HEK293 (cell line): ENCODE measurements around the gene PSMD3.

ENCODE experiments used
- REPIN1 ChIP-seq: fragments of 450-650 bp; formaldehyde crosslinking; IDR thresholded peaks from 2 replicates; pipeline ENCODE4 v1.5.1; 2017; ENCODE audit warnings: missing biosample characterization, missing genetic modification characterization, low read depth
- SETDB1 ChIP-seq: IDR thresholded peaks from one replicate; pipeline ENCODE4 v1.6.1; 2017; ENCODE audit warnings: mild to moderate bottlenecking, low read length, moderate library complexity, mixed read lengths; ENCODE audit not compliant: insufficient read length
- TRIM28 ChIP-seq: IDR thresholded peaks from 2 replicates; pipeline ENCODE4 v1.6.1; 2011; ENCODE audit warnings: low read length, control low read depth, borderline replicate concordance
- ZNF175 ChIP-seq: fragments of 450-650 bp; formaldehyde crosslinking; IDR thresholded peaks from 2 replicates; pipeline ENCODE4 v1.5.1; 2016; ENCODE audit warnings: missing biosample characterization, missing genetic modification characterization
- ZNF24 ChIP-seq: fragments of 450-650 bp; formaldehyde crosslinking; IDR thresholded peaks from 2 replicates; pipeline ENCODE4 v1.5.1; 2016; ENCODE audit warnings: missing biosample characterization, missing genetic modification characterization
- ZNF311 ChIP-seq: fragments of 450-650 bp; formaldehyde crosslinking; IDR thresholded peaks from 2 replicates; pipeline ENCODE4 v1.5.1; 2017; ENCODE audit warnings: missing biosample characterization, missing genetic modification characterization, borderline replicate concordance
- ZNF423 ChIP-seq: fragments of 450-650 bp; formaldehyde crosslinking; IDR thresholded peaks from 2 replicates; pipeline ENCODE4 v1.5.1; 2016; ENCODE audit warnings: missing biosample characterization, missing genetic modification characterization
- ZNF747 ChIP-seq: fragments of 450-650 bp; formaldehyde crosslinking; IDR thresholded peaks from 2 replicates; pipeline ENCODE4 v1.5.1; 2016; ENCODE audit warnings: missing biosample characterization, missing genetic modification characterization
- TF ChIP-seq, protein P1 (sequence below): fragments of 450-650 bp; formaldehyde crosslinking; IDR thresholded peaks from 2 replicates; pipeline ENCODE4 v1.5.1; 2016; ENCODE audit warnings: missing biosample characterization, missing genetic modification characterization
- TF ChIP-seq, protein P2 (sequence below): fragments of 450-650 bp; formaldehyde crosslinking; IDR thresholded peaks from 2 replicates; pipeline ENCODE4 v1.5.1; 2016; ENCODE audit warnings: missing biosample characterization, missing genetic modification characterization

DNA sequence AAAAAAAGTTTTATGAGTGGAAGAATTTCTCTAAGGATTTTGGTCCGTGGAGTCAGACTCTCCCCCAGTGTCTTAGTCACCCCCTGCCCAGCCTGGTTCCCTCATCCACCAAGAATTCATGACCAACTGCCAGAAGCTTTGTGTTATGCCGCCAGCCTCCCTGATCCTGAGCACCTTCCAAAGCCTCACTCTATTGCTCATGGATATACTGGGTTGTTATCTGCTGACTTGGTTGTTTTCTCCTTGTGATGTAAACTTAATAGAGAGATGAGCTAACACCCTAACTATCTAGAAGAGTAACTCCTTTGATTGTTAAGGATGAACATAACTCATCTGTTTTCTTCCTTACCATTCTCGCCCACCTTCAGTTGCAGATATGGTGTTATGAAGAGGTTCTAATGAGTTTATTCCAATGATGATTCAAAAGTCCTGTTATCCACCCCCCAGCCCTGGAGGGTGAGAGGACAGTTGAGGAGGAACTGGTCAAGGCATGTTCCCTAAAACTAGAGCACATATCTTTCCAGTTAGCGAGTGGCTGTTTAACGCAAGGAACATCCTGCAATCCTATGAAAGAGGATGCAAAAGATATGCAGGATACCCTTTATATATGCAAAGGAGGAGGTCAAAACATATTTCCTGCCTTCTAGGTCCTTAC is 1.5 kb upstream of the PSMD3 start:
- no peak for TF ChIP-seq ZNF175 (tag by site-specific recombination)
- TF ChIP-seq, protein P1, sequence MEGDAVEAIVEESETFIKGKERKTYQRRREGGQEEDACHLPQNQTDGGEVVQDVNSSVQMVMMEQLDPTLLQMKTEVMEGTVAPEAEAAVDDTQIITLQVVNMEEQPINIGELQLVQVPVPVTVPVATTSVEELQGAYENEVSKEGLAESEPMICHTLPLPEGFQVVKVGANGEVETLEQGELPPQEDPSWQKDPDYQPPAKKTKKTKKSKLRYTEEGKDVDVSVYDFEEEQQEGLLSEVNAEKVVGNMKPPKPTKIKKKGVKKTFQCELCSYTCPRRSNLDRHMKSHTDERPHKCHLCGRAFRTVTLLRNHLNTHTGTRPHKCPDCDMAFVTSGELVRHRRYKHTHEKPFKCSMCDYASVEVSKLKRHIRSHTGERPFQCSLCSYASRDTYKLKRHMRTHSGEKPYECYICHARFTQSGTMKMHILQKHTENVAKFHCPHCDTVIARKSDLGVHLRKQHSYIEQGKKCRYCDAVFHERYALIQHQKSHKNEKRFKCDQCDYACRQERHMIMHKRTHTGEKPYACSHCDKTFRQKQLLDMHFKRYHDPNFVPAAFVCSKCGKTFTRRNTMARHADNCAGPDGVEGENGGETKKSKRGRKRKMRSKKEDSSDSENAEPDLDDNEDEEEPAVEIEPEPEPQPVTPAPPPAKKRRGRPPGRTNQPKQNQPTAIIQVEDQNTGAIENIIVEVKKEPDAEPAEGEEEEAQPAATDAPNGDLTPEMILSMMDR (tag by site-specific recombination), result no peak
- TF ChIP-seq SETDB1, result no peak
- TF ChIP-seq ZNF24, result no peak
- TF ChIP-seq REPIN1, result no peak
- TF ChIP-seq ZNF747 (tag by site-specific recombination), result no peak
- TF ChIP-seq, protein P2, sequence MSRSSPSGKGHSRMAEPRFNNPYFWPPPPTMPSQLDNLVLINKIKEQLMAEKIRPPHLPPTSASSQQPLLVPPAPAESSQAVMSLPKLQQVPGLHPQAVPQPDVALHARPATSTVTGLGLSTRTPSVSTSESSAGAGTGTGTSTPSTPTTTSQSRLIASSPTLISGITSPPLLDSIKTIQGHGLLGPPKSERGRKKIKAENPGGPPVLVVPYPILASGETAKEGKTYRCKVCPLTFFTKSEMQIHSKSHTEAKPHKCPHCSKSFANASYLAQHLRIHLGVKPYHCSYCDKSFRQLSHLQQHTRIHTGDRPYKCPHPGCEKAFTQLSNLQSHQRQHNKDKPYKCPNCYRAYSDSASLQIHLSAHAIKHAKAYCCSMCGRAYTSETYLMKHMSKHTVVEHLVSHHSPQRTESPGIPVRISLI (tag by site-specific recombination), result no peak
- no peak for TF ChIP-seq ZNF423
- TF ChIP-seq TRIM28, result no peak
- no peak for TF ChIP-seq ZNF311
